ENCODE results near the gene GRID2.
"Not testable (repeated sequence)": the region's sequence is repeated elsewhere in the genome, so short reads cannot be mapped to it uniquely, and the experiment has no call there.

GRID2 gene

DNA sequence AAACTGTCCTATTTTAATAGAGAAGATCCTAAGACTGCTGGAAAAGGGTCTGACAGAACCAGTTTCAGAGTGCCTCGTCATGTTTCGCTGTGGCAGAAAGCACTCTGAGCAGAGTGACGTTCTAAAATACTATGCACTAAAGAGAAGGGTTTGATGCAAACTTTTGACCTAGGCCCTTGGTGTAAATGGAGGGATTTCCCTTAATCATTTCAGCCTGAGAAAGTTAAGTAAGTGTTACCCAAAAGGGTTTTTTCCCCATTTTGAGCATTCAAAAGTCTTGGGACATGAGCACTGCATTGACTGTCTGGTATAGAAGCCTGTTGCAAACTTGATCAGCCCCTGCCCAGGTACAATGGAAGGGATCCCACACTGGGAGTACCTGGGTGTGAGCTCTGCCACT is 1367.3 kb downstream of the GRID2 start:
- no peak for DNase-seq (ENCODE audit: low read depth)

GRCh38 chr4:93676937-93677336 is 1373.2 kb downstream of the GRID2 start:
- DNase-seq (ENCODE audit: low read depth) = not testable (repeated sequence)

DNA sequence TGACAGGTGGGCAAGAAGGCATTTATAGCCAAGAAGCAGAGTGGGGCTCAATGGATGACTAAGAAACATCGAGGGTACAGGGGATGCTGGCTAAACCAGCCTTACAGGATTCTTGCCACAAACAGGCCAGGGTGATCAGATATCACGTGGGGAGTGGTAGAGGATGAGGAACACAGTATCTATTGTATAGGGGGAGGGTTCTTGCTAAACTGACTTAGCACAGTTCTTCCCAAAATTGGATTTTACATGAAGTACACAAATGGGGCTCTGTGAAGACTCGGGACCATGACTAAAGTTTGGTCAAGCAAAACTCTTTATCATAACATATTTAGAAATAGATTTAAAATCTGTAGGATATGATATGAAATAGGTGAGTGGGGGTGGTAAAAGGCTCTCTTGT is 1380.8 kb downstream of the GRID2 start:
- no peak for DNase-seq (ENCODE audit: low read depth)

DNA sequence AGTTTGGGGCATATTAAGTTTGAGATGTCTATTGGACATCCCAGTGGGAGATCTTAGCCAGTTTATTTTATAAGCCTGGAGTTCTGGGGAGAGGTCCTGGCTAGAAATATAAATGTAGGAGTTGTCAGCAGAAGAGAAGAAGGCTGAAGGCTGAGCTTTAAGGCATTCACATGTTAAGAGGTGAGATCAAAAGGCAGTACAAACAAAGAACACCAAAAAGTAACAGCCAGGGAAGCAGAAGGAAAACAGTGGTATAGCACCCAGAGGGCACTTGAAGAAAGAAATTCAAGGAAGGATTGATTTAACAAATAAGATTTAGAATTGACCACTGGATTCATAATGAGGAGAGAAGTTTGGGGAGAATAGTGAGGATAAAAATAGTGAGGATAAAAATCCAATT is 1383.5 kb downstream of the GRID2 start:
- no peak for DNase-seq (ENCODE audit: low read depth)

DNA sequence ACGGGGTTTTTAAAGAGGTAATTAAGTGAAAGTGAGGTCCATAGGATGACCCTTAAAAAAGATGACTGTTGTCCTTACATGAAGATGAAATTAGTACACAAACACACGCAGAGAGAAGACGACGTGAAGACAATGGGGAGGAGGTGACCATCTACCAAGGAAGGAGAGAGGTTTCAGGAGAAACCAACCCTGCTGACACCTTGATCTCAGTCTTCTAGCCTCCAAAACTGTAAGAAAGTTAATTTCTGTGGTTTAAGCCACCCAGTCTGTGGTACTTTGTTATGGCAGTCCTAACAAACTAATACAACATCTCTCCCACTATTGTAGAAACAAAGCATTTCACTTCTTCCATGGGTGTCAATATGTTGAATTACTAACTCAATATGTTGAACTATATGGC is 1385.2 kb downstream of the GRID2 start:
- DNase-seq (ENCODE audit: low read depth) = no peak

GRCh38 chr4:93693141-93693540 is 1389.4 kb downstream of the GRID2 start:
- no peak for DNase-seq (ENCODE audit: low read depth)

GRCh38 chr4:93698686-93699085 is 1394.9 kb downstream of the GRID2 start:
- DNase-seq (ENCODE audit: low read depth) = no peak

GRCh38 chr4:93700571-93700970 is 1396.8 kb downstream of the GRID2 start:
- no peak for DNase-seq (ENCODE audit: low read depth)

DNA sequence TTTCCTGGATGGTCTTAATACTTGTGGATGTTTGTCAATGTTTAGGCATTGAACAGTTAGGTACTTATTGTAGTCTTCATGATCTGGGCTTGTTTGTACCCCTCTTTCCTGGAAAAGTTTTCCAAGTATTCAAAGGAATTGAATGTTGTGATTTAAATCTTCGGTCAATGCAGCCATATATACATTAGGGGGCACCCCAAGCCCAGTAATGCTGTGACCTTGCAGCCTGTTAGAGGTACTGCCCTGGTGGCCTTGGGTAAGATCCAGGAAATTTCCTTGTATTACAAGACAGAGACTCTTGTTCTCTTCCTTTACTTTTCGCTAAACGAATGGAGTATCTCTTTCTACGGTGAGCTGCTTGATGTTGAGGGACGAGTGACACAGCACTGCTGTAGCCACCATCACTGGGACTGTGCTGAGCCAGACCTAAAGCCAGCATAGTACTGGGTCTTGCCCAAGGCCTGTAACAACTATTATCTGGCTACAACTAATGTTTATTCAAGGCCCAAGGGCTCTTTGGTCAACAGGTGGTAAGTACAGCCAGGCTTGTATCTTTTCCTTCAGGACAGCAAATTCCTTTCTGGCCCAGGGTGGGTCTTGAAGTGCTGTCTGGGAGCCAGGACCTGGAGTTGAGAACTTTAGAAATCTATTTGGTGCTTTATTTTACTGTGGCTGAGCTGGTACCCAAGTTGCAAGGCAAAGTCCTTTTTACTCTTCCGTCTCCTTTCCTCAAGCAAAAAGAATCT is 1406.5 kb downstream of the GRID2 start:
- DNase-seq (ENCODE audit: low read depth) = no peak

- no peak for DNase-seq (ENCODE audit: low read depth)
Measured at GRCh38 chr4:93710847-93711430, 1407.2 kb downstream of the GRID2 start.

GRCh38 chr4:93718233-93718632 is 1414.5 kb downstream of the GRID2 start:
- DNase-seq (ENCODE audit: low read depth) = no peak

DNA sequence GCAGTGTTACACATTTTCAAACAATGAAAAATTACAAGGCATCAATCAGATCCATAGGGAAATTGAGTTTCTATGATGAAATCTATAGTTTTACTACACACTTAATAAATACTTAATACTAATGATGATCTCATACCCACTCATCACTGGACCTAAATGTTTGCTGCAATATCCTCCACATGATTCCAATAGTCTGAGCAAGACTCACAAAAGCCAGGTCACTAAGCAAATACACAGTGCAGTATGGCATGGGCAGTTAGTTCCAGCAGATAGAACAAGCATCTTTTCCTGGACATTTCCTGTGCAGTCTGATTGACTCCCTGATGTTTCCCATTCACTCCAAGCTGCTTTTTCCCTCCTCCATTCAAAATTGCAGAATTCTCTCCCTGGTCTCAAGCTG is 1415.8 kb downstream of the GRID2 start:
- no peak for DNase-seq (ENCODE audit: low read depth)

GRCh38 chr4:93722446-93722845 is 1418.7 kb downstream of the GRID2 start:
- no peak for DNase-seq (ENCODE audit: low read depth)

GRCh38 chr4:93730251-93730650 is 1426.5 kb downstream of the GRID2 start:
- DNase-seq (ENCODE audit: low read depth) = no peak

DNA sequence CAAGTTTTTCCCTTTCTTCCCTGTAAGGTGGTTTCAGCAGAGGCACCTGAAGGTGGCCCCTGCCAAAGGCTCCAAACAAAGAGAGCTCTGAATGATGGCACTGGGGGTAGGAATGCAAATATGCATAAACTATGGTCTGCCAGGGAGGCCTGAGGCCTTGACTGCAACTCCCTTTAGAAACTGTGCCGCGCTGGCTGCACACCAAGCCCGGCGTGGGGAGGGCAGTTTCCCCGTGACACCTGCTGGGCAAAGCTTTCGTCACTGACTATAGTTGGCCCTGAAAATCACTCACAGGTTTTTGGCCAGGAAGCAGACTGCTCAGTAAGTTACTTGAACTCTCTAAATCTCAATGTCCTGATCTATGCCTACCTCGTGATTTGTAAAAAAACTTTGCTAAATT is 1427.0 kb downstream of the GRID2 start:
- no peak for DNase-seq (ENCODE audit: low read depth)

DNA sequence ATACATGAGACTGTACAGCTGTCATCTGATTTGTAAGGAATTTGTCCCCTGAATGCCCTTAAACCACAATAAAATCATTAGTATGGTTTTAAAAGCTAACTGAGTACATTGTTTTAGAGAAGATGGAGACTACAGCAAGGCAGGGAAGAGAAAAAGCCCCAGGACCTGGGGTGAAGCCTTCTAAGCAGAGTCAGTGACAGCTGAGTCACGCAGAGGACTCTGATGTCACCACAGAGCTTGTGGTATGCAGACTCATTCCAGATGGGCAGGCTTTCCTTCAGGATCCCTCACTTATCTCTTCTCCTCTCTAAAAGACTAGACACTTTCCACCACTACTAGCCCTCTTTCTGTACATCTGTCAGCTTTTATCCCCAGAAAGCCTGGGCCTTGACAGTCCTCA is 1427.7 kb downstream of the GRID2 start:
- no peak for DNase-seq (ENCODE audit: low read depth)

DNA sequence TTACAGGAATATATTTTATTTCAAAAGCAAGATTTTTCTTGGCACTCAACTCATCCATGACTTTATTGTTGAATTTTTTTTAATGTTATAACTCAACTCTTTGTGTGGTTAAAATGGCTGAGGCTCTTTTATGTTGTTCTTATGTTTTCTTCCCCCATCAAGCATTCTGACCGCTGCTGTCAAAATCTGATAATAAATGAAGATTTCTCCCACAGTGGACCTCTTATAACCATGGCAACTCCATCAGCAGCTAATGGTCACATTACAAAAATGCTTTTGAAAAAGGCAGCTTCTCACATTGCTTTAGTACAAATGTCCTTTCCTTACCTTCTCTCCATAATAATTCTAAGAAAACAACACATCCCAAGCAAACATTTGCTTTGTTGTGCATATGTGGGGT is 1428.7 kb downstream of the GRID2 start:
- no peak for DNase-seq (ENCODE audit: low read depth)

DNA sequence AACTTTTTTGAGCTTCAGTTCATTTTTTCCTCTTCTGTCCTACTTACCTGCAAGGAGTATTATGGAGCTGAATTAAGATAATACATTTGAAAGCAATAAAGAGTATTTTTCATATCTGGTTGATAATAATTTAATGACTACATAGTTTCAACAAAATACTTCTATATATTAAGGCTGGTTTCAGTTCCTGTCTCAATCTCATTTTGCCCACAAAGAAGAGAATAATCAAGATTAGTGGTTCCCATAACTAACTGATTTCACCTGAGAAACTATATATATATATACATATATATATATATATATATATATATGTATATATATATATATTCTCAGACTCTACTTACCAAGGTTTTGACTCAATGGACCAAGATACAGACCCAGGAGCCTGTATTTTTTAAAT is 1437.1 kb downstream of the GRID2 start:
- DNase-seq (ENCODE audit: low read depth) = no peak

DNA sequence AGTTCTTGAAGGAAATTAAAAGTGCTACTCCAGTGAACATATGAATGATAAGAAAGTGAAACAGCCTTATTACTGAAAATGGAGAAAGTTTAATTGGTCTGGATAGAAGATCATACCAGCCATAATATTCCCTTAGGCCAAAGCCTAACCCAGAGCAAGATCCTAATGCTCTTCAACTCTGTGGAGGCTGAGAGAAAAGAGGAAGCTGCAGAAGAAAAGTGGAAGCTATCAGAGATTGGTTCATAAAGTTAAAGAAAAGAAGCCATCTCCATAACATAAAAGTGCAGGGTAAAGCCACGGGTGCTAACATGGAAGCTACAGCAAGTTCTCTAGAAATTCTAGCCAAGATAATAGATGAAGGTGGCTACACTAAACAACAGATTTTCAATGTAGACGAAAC is 1439.3 kb downstream of the GRID2 start:
- no peak for DNase-seq (ENCODE audit: low read depth)

DNA sequence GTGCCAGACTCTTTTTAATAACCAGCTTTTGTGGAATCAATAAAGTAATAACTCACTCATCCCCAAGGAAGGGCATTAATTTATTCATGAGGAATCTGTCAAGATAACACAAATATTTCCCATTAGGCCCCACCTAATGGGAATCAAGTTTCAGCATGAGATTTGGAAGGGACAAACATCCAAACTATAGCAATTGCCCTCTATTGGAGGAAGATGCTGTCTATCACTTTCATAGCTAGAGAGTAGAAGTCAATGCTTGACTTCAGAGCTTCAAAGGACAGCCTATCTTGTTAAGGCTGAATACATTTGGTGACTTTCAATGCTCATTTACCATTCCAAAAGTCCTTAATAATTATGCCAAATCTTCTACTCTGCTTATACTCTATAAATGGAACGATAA is 1439.9 kb downstream of the GRID2 start:
- DNase-seq (ENCODE audit: low read depth) = no peak

DNA sequence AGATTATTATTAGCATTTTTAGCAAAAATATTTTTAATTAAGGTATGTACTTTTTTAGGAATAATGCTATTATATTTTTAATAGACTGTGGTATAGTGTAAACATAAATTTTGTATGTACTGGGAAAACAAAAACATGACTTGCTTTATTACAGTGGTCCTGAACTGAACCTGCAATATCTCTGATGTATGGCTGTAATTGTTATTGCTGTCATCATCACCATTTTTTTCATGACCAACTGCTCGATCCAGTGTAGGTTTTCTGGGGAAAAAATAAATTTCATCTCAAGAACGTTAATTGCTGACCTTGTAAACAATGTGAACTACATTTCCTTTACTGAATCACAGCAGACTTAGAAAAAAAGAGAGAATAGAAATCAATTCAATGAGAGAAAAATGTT is 1441.2 kb downstream of the GRID2 start:
- DNase-seq (ENCODE audit: low read depth) = no peak

DNA sequence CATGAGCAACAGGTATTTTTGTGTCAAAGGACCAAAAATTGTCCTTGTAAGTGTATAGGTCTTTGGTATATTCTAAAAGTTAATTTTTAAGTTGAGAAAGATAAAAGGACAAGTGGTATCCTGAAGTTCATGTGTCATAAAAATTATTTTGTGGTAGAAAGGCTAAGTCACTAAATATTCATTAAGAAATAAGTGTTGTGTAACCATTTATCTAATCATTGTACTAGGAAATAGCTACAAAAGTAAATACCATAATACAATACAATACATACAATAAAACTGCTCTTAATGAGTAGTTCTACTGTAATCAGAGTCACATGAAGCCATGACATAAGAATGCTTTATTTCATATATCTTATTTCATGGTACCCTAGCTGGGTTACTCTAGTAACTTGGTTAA is 1442.3 kb downstream of the GRID2 start:
- no peak for DNase-seq (ENCODE audit: low read depth)

- no peak for DNase-seq (ENCODE audit: low read depth)
Measured at GRCh38 chr4:93747220-93747619, 1443.5 kb downstream of the GRID2 start.
